ENCODE data around the gene BTG2.

DNA sequence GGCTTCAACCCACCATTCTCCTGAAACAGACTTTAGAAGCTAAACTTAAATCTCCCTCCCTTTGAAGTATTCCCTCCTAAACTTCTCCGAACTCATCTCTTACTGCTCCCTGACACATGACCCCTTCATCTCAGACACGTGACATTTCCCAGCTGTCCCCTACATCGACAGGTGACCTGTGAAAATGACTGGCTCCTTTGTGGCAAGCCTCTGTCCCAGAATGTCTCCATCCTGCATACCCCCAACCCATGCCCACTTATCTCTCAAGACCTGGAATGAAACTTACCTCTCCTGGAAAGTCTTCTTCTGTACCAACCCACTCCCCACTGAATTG is 41.4 kb downstream of the BTG2 start:
- TF ChIP-seq, protein P1, sequence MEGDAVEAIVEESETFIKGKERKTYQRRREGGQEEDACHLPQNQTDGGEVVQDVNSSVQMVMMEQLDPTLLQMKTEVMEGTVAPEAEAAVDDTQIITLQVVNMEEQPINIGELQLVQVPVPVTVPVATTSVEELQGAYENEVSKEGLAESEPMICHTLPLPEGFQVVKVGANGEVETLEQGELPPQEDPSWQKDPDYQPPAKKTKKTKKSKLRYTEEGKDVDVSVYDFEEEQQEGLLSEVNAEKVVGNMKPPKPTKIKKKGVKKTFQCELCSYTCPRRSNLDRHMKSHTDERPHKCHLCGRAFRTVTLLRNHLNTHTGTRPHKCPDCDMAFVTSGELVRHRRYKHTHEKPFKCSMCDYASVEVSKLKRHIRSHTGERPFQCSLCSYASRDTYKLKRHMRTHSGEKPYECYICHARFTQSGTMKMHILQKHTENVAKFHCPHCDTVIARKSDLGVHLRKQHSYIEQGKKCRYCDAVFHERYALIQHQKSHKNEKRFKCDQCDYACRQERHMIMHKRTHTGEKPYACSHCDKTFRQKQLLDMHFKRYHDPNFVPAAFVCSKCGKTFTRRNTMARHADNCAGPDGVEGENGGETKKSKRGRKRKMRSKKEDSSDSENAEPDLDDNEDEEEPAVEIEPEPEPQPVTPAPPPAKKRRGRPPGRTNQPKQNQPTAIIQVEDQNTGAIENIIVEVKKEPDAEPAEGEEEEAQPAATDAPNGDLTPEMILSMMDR (conservative IDR thresholded peaks at IDR 0.05; ENCODE audit: low read depth, low read length): no peak
- TF ChIP-seq EZH2 (IDR thresholded peaks at IDR 0.05; ENCODE audit: low read length, unreplicated experiment) (no peak), EZH2phosphoT487 (IDR thresholded peaks at IDR 0.05; ENCODE audit: borderline replicate concordance, low read length) (no peak)

Data from PC-3 (cell line).